ENCODE data around the gene PRSS22.

Gene PRSS22

GRCh38 chr16:2829501-2830354 lies 28.2 kb downstream of the PRSS22 start, which contains the start of gene ZG16B:
ZG16B (plus strand) TSS chr16:2830303; CDS start chr16:2830442, 139 bp downstream.
- DNase-seq (ENCODE audit: low read depth): no peak

- no peak for DNase-seq (ENCODE audit: low read depth)
Measured at GRCh38 chr16:2828876-2829430, 29.0 kb downstream of the PRSS22 start.

DNA sequence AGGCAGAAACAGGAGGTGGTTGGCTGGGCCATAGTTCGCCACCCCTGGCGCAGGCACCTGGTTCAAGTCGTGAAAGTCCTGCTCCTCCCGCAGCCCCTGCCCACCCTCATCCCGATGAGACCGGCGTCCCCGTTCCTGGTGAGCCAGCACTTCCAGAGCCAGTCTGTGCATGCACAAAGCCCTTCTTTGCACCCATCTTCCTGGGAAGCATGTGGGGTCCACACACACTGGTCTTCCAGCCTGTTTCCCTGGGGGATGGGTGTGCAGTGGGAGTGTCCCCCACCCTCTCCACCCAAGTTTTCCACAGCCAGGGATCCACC lies 29.5 kb downstream of the PRSS22 start:
- no peak for DNase-seq (ENCODE audit: low read depth)

GRCh38 chr16:2827831-2828520 lies 30.0 kb downstream of the PRSS22 start:
- DNase-seq (ENCODE audit: low read depth): no peak

DNA sequence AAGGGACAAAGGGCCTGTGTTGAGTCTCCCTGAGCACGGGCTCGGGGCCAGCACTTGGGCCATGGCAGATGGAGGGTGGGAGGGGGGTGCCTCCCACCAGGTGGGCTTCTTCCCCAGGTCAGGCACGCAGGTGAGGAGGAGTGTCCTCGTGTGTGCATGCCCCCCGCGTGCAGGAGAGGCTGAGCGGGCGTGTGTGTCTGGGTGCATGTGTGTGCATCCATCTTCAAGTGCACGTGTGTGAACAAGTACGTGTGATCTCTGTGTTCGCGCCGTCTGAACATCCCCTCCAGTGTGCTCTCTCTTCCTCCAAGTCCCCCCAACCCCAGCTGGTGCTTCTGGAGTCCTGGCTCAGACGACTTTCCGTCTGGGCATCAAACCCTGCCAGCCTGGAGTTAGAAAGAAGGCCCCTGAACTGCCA lies 30.6 kb downstream of the PRSS22 start:
- no peak for DNase-seq (ENCODE audit: low read depth)

GRCh38 chr16:2826591-2827373 lies 31.2 kb downstream of the PRSS22 start:
- no peak for DNase-seq (ENCODE audit: low read depth)

- DNase-seq (ENCODE audit: low read depth): no peak
Measured at GRCh38 chr16:2825906-2826305, 32.1 kb downstream of the PRSS22 start.

DNA sequence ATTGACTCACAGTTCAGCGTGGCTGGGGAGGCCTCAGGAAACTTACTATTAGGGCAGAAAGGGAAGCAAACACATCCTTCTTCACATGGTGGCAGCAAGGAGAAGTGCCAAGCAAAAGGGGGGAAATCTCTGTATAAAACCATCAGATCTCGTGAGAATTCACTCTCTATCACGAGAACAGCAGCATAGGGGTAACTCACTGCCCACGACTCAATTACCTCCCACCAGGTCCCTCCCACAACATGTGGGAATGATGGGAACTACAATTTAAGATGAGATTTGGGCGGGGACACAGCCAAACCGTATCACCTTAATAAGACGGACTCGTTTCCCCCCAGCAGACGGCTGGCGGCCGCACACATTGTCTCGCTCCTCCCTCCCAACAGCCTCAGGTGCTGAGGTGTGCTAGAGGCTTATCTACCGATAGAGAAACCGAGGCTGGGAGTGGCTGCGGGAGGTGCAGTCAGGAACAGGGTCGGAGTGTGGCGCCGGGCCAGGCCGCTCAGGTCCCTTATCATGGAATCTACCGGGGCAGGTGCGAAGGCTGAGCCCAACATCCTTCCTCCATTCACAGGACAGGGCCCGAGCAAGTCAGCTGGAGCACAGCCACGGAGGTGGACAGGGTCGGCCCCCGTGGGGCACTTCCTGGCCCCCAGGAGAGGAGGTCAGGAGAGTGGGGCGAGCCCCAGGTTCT lies 32.8 kb downstream of the PRSS22 start:
- DNase-seq (ENCODE audit: low read depth): no peak

DNA sequence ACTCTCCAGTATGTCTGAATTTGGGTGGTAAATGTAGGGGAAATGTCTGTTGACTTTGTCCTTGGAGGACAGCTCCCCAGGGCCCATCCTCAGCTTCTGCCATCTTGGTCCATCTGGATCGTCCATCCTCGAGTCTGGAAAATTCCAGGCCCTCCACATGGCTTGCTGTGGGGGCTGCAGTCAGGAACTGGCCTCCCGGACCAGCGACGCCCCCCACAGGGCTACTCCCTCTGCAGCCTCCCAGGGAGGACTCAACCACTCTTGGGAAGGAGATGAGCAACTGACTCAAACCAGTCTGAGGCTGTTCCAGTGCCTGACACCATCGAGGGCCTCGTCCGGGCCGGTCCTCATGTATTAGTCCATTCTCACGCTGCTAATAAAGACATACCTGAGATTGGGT lies 33.3 kb downstream of the PRSS22 start:
- DNase-seq (ENCODE audit: low read depth): no peak

DNA sequence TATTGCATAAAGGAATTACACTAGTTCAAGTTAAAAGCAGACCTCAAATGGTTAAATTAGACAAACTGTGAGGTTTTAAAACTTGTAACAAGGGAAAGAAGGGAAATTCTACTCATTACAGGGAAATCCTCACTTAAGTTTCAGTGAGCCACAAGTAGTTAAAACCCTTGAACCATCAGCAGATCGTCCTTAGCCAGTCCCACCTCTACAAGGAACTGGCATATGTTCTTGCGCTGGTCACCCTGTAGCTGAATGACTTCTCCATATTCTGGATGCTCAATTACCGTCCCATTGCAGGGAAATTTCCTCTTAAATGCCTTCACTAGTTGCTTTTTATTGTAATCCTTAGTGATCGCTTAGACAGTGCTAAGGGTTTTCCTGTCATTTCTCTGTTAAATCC lies 35.5 kb downstream of the PRSS22 start:
- no peak for DNase-seq (ENCODE audit: low read depth)

DNA sequence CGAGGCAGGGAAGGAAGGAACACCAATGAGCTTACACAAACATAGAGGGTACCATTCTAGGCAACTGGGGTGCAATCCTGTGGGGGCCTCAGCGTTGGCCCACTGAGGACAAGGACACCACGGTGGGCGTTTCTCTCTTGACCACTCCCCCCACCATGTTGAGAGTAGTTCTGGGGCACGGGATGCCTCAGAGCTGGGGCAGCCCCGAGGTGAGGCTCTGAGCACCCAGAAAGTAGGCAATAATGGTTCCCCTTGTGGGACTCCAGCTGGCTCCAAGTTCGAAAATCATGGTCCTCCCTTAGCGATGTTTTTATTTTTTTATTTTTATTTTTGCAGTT lies 35.8 kb downstream of the PRSS22 start:
- no peak for DNase-seq (ENCODE audit: low read depth)

DNA sequence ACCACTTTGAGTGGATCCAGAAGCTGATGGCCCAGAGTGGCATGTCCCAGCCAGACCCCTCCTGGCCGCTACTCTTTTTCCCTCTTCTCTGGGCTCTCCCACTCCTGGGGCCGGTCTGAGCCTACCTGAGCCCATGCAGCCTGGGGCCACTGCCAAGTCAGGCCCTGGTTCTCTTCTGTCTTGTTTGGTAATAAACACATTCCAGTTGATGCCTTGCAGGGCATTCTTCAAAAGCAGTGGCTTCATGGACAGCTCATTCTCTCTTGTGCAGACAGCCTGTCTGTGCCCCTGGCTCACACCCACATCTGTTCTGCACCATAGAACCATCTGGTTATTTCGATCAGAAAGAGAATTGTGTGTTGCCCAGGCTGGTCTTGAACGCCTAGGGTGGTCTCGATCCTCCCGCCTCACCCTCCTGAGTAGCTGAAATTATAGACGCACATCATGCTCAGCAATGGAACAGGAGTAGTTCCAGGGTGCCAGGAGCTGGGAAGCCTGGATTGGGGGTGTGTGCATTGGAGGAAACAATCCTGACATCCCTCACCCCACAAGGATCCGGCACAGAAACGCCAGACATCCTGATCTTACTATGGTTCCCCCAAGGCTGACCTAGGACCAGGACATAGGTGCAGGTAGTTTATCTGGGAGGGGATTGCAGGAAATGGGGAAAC lies 36.3 kb downstream of the PRSS22 start:
- DNase-seq (ENCODE audit: low read depth): no peak

DNA sequence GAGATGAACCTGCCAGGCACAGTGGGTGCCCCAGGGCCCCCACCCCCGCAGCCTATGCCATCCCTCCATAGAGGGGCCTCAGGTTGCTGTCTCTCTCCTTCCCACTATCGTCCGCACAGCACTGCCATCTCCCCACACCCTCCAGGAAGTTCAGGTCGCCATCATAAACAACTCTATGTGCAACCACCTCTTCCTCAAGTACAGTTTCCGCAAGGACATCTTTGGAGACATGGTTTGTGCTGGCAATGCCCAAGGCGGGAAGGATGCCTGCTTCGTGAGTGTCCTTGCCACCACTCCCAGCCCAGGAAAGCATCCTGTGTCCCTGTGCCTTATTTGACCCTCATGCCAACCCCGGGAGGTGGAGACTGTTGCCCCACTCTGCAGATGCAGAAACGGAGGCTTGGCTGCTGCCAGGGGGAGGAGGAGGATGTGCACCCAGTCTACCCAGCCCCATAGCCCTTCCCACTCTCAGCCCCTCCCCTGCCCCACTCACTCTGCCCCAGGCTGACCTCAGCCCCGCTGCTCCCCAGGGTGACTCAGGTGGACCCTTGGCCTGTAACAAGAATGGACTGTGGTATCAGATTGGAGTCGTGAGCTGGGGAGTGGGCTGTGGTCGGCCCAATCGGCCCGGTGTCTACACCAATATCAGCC lies 37.0 kb downstream of the PRSS22 start:
- DNase-seq (ENCODE audit: low read depth): no peak

- no peak for DNase-seq (ENCODE audit: low read depth)
Measured at GRCh38 chr16:2819939-2820835, 37.8 kb downstream of the PRSS22 start.

DNA sequence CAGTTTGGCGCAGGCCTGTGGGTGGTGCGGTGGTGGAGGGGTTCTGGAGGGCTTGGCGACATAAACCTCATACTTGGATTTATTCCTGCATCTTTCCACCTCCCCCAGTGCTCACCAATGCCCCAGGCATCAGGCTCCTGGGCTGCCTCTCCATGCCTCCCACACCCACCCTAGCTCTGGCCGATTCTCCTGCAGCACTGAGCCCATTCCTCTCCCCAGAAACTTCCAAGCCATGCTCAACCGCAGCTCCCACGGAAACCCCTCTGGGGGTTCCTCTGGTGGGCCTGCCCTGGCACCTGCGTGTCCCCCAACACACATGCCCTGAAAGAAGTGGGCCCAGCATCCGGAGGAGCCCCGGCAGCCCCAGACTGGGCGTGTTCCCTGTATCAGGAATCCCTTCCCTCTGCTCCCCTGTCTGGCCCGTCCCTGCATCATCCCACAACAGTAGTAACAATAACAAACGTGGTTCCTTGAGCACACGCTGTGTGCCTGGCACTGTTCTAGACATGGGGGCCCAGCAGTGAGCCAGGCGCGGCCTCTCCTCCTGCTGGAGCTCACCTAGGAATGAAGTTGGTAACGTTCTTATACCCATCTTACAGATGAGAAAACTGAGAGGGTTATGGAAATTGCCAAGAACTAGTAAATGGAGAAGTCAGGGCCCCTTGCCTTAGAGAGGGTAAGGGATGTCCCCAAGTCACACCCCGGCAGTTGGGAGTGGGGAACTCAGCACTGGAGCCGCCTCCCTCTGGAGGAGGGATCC lies 38.6 kb downstream of the PRSS22 start:
- DNase-seq (ENCODE audit: low read depth): no peak

- DNase-seq (ENCODE audit: low read depth): no peak
Measured at GRCh38 chr16:2818272-2818876, 39.6 kb downstream of the PRSS22 start.

GRCh38 chr16:2817340-2818271 lies 40.4 kb downstream of the PRSS22 start:
- no peak for DNase-seq (ENCODE audit: low read depth)

All from GM04503 (cell line).